Uterus (tissue), 4 donors: ENCODE data around the gene SAMD4B. TPM values are rescaled to one million over a fixed set of nuclear protein-coding genes. Genes with fewer than 3 reads are reported as not detected.

Experiments used
- DNase-seq, 2 donors: peaks; one replicate each; pipeline ENCODE4 v3.0.0-alpha.2; 2019 to 2020
- H3K27ac ChIP-seq, 2 donors: fragments of 200-600 bp; sonication (generic); 1 replicate in 1 of 2; 2 replicates in 1 of 2; pipeline ENCODE4 v1.5.1; 2016 to 2018
- H3K27me3 ChIP-seq, 2 donors: fragments of 200-600 bp; sonication (generic); one replicate each; pipeline ENCODE4 v1.5.1; 2018 to 2019; ENCODE audit warnings: control low read depth in 1 of 2
- H3K36me3 ChIP-seq, 2 donors: fragments of 200-600 bp; sonication (generic); one replicate each; pipeline ENCODE4 v1.5.1; 2019; ENCODE audit warnings: control low read depth in 1 of 2
- H3K4me1 ChIP-seq, 2 donors: fragments of 200-600 bp; sonication (generic); one replicate each; pipeline ENCODE4 v1.5.1; 2018 to 2019; ENCODE audit warnings: control low read depth in 1 of 2
- H3K4me3 ChIP-seq, 2 donors: fragments of 200-600 bp; sonication (generic); 1 replicate in 1 of 2; 2 replicates in 1 of 2; pipeline ENCODE4 v1.5.1; 2018 to 2019; ENCODE audit warnings: mild to moderate bottlenecking in 1 of 2
- H3K9me3 ChIP-seq, 2 donors: fragments of 200-600 bp; sonication (generic); one replicate each; pipeline ENCODE4 v1.5.1; 2019; ENCODE audit warnings: control low read depth in 1 of 2
- POLR2A ChIP-seq, 2 donors: fragments of 450-650 bp; IDR thresholded peaks; one replicate each; pipeline ENCODE4 v1.6.1; 2016; ENCODE audit warnings: antibody characterized with exemption in 2 of 2, mild to moderate bottlenecking in 1 of 2, moderate library complexity in 1 of 2
- intact Hi-C: fragments of 100-400 bp; cut with DNase I; formaldehyde crosslinking; loops from one replicate; pipeline ENCODE4 v1.15.1; 2023; ENCODE audit warnings: low total_unique reads
- total RNA-seq, 4 donors: library from RNA; depleted of rRNA in 3 of 4; stranded (reverse); fragments of >200 nt in 3 of 4; gene quantifications; one replicate each; pipeline versions ENCODE4 v1.1.0 to v1.2.4, GENCODE V29; 2014 to 2023
- TF ChIP-seq, protein P1 (sequence below), 4 experiments: fragments of 200-600 bp in 2 of 4; fragments of 450-650 bp in 2 of 4; sonication (generic) in 2 of 4; IDR thresholded peaks; one replicate each; pipeline ENCODE4 v1.5.1; 2016 to 2019; ENCODE audit warnings: antibody characterized with exemption in 4 of 4, mild to moderate bottlenecking in 2 of 4, moderate library complexity in 1 of 4
- donor health status: DM: yes; HTN: yes; CAD: no.

SAMD4B gene
- total RNA-seq, 4 donors from 2014 or later, result 11.3 to 128 (median 58.6) TPM

GRCh38 chr19:39314016-39314728, 28.0 kb upstream of the SAMD4B start:
- Histone ChIP-seq H3K4me3 (no peak overlapping the region), H3K36me3 (no peaks in the 10 kb centered on the region), H3K27me3 (no peaks in the 10 kb centered on the region), H3K27ac (no peak overlapping the region), H3K4me1 (no peaks in the 10 kb centered on the region), H3K9me3 (no peaks in the 10 kb centered on the region)
- DNase-seq, result no peak
- intact Hi-C loops, result no loop called here
- TF ChIP-seq, protein P1, sequence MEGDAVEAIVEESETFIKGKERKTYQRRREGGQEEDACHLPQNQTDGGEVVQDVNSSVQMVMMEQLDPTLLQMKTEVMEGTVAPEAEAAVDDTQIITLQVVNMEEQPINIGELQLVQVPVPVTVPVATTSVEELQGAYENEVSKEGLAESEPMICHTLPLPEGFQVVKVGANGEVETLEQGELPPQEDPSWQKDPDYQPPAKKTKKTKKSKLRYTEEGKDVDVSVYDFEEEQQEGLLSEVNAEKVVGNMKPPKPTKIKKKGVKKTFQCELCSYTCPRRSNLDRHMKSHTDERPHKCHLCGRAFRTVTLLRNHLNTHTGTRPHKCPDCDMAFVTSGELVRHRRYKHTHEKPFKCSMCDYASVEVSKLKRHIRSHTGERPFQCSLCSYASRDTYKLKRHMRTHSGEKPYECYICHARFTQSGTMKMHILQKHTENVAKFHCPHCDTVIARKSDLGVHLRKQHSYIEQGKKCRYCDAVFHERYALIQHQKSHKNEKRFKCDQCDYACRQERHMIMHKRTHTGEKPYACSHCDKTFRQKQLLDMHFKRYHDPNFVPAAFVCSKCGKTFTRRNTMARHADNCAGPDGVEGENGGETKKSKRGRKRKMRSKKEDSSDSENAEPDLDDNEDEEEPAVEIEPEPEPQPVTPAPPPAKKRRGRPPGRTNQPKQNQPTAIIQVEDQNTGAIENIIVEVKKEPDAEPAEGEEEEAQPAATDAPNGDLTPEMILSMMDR (IDR thresholded peaks at IDR 0.05), result no peak
- no peak for TF ChIP-seq POLR2A (IDR thresholded peaks at IDR 0.05)

DNA sequence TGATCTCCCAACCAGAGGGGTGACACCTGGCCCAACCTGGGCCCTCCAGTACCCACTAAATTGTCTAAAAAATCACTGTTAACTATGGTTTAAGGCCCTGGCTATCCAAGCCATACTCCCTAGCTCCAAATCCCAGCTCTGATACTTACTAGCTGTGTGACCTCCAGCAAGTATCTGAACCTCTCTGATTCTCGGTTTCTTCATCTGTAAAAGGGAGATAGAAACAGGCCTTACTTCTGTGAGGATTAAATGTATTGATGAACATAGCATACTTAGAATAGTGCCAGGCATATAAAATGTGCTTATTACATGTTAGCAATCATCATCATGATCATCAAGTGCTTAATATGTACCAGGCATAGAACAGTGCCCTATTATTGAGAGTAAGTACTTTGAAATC, 26.3 kb upstream of the SAMD4B start:
- H3K27ac ChIP-seq, result no peak overlapping the region
- H3K9me3 ChIP-seq, result no peaks in the 10 kb centered on the region
- H3K27me3 ChIP-seq, result no peaks in the 10 kb centered on the region
- no peak for TF ChIP-seq POLR2A (IDR thresholded peaks at IDR 0.05)
- TF ChIP-seq, protein P1 (IDR thresholded peaks at IDR 0.05), result no peak
- intact Hi-C loops, result no loop called here
- no peaks in the 10 kb centered on the region for H3K4me1 ChIP-seq
- no peak for DNase-seq
- no peaks in the 10 kb centered on the region for H3K36me3 ChIP-seq
- no peak overlapping the region for H3K4me3 ChIP-seq

- no peak for DNase-seq
- Histone ChIP-seq H3K27me3 (no peaks in the 10 kb centered on the region), H3K4me1 (no peaks in the 10 kb centered on the region), H3K4me3 (no peak overlapping the region), H3K9me3 (no peaks in the 10 kb centered on the region), H3K36me3 (no peaks in the 10 kb centered on the region), H3K27ac (no peak overlapping the region)
- intact Hi-C loops, result no loop called here
- TF ChIP-seq, protein P1 (IDR thresholded peaks at IDR 0.05), result no peak
- TF ChIP-seq POLR2A (IDR thresholded peaks at IDR 0.05), result no peak
Measured at GRCh38 chr19:39316627-39317321, 25.4 kb upstream of the SAMD4B start.

- no peak overlapping the region for H3K27ac ChIP-seq
- DNase-seq, result no peak
- H3K27me3 ChIP-seq, result no peaks in the 10 kb centered on the region
- H3K9me3 ChIP-seq, result no peaks in the 10 kb centered on the region
- intact Hi-C loops, result no loop called here
- no peak overlapping the region for H3K4me3 ChIP-seq
- no peaks in the 10 kb centered on the region for H3K36me3 ChIP-seq
- no peak for TF ChIP-seq POLR2A (IDR thresholded peaks at IDR 0.05)
- TF ChIP-seq, protein P1 (IDR thresholded peaks at IDR 0.05), result no peak
- no peaks in the 10 kb centered on the region for H3K4me1 ChIP-seq
Measured at GRCh38 chr19:39317476-39317875, 24.7 kb upstream of the SAMD4B start.

DNA sequence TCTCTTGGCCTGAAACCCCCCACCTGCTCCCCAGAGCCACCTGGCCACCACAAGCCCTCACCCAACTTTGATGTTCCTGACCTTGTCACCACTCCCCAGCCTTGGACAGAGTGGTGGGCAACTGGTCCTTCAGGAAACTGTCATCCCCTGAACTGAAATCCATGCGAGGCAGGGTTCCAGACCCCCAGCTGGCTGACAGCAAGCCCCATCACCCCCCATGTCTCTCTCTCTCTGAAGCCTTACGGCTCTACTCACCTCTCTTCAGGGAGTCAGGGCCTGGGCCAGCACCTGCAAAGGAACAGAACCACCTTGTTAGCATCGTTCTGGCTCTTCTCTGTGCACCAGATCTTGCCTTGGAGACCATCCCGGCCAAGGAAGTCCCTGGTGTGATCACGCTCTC, 24.1 kb upstream of the SAMD4B start:
- Histone ChIP-seq H3K27me3 (no peaks in the 10 kb centered on the region), H3K27ac (no peak overlapping the region), H3K4me3 (no peak overlapping the region), H3K36me3 (no peaks in the 10 kb centered on the region), H3K9me3 (no peaks in the 10 kb centered on the region), H3K4me1 (no peaks in the 10 kb centered on the region)
- DNase-seq, result no peak
- intact Hi-C loops, result no loop called here
- TF ChIP-seq POLR2A (IDR thresholded peaks at IDR 0.05), result no peak
- TF ChIP-seq, protein P1 (IDR thresholded peaks at IDR 0.05), result no peak
